ENCODE measurements around the gene SCYL3.
"Not testable (repeated sequence)": the region's sequence is repeated elsewhere in the genome, so short reads cannot be mapped to it uniquely, and the experiment has no call there.

The SCYL3 gene

DNA sequence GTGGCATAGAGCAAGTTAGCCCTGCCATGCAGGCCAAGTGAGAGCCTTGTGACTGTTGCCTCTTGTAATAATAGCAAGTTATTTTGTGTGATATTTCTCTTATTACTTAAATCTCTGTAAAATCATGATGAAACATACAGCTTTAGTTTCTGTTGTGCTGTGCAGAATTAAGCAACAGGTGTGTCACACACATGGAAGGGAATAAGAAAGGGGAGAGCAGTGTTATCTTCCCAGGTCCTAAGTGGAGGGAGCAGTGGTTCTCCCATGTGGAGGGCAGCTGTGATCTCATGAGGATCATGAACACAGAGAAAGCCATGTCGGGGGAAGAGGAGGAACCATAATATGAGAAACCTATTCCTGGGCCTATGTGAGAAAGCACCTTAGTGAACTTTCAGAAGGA lies 25.2 kb upstream of the SCYL3 start:
- no peak overlapping the region for H3K4me3 ChIP-seq (ENCODE audit: low read depth, low read length)
- TF ChIP-seq POLR2A (IDR thresholded peaks at IDR 0.05; ENCODE audit: extremely low read depth, insufficient read length) = no peak
- no peak for TF ChIP-seq CTCF (IDR thresholded peaks at IDR 0.05; ENCODE audit: low read depth, low read length)
- TF ChIP-seq, protein P1, sequence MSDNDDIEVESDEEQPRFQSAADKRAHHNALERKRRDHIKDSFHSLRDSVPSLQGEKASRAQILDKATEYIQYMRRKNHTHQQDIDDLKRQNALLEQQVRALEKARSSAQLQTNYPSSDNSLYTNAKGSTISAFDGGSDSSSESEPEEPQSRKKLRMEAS (IDR thresholded peaks at IDR 0.05; ENCODE audit: low read depth, low read length) = no peak
- no peak for TF ChIP-seq MYC (IDR thresholded peaks at IDR 0.05; ENCODE audit: low read depth, low read length)
- no peak for DNase-seq (ENCODE audit: low read depth)

DNA sequence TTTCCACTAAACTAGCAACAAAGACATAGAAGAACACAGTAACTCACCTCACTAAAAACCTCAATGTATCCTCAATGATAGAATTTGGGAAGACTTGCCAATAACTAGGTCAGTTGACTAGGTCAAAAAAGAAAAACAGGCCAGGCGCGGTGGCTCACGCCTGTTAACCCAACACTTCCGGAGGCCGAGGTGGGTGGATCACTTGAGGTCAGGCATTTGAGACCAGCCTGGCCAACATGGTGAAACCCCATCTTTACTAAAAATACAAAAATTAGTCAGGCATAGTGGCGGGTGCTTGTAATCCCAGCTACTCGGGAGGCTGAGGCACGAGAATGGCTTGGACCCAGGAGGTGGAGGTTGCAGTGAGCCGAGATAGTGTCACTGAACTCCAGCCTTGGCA lies 24.5 kb upstream of the SCYL3 start:
- H3K4me3 ChIP-seq (ENCODE audit: low read depth, low read length); DNase-seq (ENCODE audit: low read depth): not testable (repeated sequence)

GRCh38 chr1:169915150-169915549 lies 21.5 kb upstream of the SCYL3 start:
- DNase-seq (ENCODE audit: low read depth) = no peak
- H3K4me3 ChIP-seq (ENCODE audit: low read depth, low read length) = no peak overlapping the region
- TF ChIP-seq POLR2A (IDR thresholded peaks at IDR 0.05; ENCODE audit: extremely low read depth, insufficient read length) = no peak
- TF ChIP-seq, protein P1 (IDR thresholded peaks at IDR 0.05; ENCODE audit: low read depth, low read length) = no peak
- TF ChIP-seq MYC (IDR thresholded peaks at IDR 0.05; ENCODE audit: low read depth, low read length) = no peak
- TF ChIP-seq CTCF (IDR thresholded peaks at IDR 0.05; ENCODE audit: low read depth, low read length) = no peak

DNA sequence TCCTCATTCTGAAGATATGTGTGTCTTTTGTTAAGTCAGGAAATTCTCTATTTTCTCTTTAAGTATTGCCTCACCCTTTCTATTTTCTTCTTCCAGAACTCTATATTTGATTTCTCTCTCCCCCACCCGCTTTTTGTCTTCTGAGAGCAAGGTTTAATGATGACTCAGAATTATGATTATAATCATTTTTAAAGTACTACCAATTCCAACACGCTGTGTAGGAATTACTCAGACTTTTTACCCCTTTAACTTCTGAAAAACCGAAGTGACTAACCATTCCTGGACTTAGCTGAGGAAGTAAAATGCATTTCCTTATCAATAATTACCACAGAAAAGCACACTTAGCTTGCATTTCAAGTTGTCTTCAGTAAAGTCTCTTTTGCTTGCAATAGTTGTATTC lies 20.8 kb upstream of the SCYL3 start:
- no peak for DNase-seq (ENCODE audit: low read depth)
- TF ChIP-seq, protein P1 (IDR thresholded peaks at IDR 0.05; ENCODE audit: low read depth, low read length) = no peak
- TF ChIP-seq POLR2A (IDR thresholded peaks at IDR 0.05; ENCODE audit: extremely low read depth, insufficient read length) = no peak
- TF ChIP-seq CTCF (IDR thresholded peaks at IDR 0.05; ENCODE audit: low read depth, low read length) = no peak
- TF ChIP-seq MYC (IDR thresholded peaks at IDR 0.05; ENCODE audit: low read depth, low read length) = no peak
- no peak overlapping the region for H3K4me3 ChIP-seq (ENCODE audit: low read depth, low read length)

GRCh38 chr1:169909499-169909898 lies 15.8 kb upstream of the SCYL3 start:
- DNase-seq (ENCODE audit: low read depth) = no peak
- H3K4me3 ChIP-seq (ENCODE audit: low read depth, low read length) = no peak overlapping the region
- no peak for TF ChIP-seq MYC (IDR thresholded peaks at IDR 0.05; ENCODE audit: low read depth, low read length)
- TF ChIP-seq CTCF (IDR thresholded peaks at IDR 0.05; ENCODE audit: low read depth, low read length) = no peak
- TF ChIP-seq, protein P1 (IDR thresholded peaks at IDR 0.05; ENCODE audit: low read depth, low read length) = no peak
- no peak for TF ChIP-seq POLR2A (IDR thresholded peaks at IDR 0.05; ENCODE audit: extremely low read depth, insufficient read length)

GRCh38 chr1:169906938-169907337 lies 13.2 kb upstream of the SCYL3 start:
- TF ChIP-seq, protein P1 (IDR thresholded peaks at IDR 0.05; ENCODE audit: low read depth, low read length) = no peak
- no peak for TF ChIP-seq MYC (IDR thresholded peaks at IDR 0.05; ENCODE audit: low read depth, low read length)
- TF ChIP-seq CTCF (IDR thresholded peaks at IDR 0.05; ENCODE audit: low read depth, low read length) = no peak
- TF ChIP-seq POLR2A (IDR thresholded peaks at IDR 0.05; ENCODE audit: extremely low read depth, insufficient read length) = no peak
- H3K4me3 ChIP-seq (ENCODE audit: low read depth, low read length) = no peak overlapping the region
- DNase-seq (ENCODE audit: low read depth) = no peak

Data from NB4 (cell line).